Uterus (tissue), 4 donors: ENCODE measurements around the gene PRKN. TPM values are rescaled to one million over a fixed set of nuclear protein-coding genes. Genes with fewer than 3 reads are reported as not detected.

ENCODE experiments used
- DNase-seq, 2 donors: peaks; one replicate each; pipeline ENCODE4 v3.0.0-alpha.2; 2019 to 2020
- H3K27ac ChIP-seq, 2 donors: fragments of 200-600 bp; sonication (generic); 1 replicate in 1 of 2; 2 replicates in 1 of 2; pipeline ENCODE4 v1.5.1; 2016 to 2018
- H3K27me3 ChIP-seq, 2 donors: fragments of 200-600 bp; sonication (generic); one replicate each; pipeline ENCODE4 v1.5.1; 2018 to 2019; ENCODE audit warnings: control low read depth in 1 of 2
- H3K36me3 ChIP-seq, 2 donors: fragments of 200-600 bp; sonication (generic); one replicate each; pipeline ENCODE4 v1.5.1; 2019; ENCODE audit warnings: control low read depth in 1 of 2
- H3K4me1 ChIP-seq, 2 donors: fragments of 200-600 bp; sonication (generic); one replicate each; pipeline ENCODE4 v1.5.1; 2018 to 2019; ENCODE audit warnings: control low read depth in 1 of 2
- H3K4me3 ChIP-seq, 2 donors: fragments of 200-600 bp; sonication (generic); 1 replicate in 1 of 2; 2 replicates in 1 of 2; pipeline ENCODE4 v1.5.1; 2018 to 2019; ENCODE audit warnings: mild to moderate bottlenecking in 1 of 2
- H3K9me3 ChIP-seq, 2 donors: fragments of 200-600 bp; sonication (generic); one replicate each; pipeline ENCODE4 v1.5.1; 2019; ENCODE audit warnings: control low read depth in 1 of 2
- CTCF ChIP-seq, 4 experiments: fragments of 200-600 bp in 2 of 4; fragments of 450-650 bp in 2 of 4; sonication (generic) in 2 of 4; IDR thresholded peaks; one replicate each; pipeline ENCODE4 v1.5.1; 2016 to 2019; ENCODE audit warnings: antibody characterized with exemption in 4 of 4, mild to moderate bottlenecking in 2 of 4, moderate library complexity in 1 of 4
- POLR2A ChIP-seq, 2 donors: fragments of 450-650 bp; IDR thresholded peaks; one replicate each; pipeline ENCODE4 v1.6.1; 2016; ENCODE audit warnings: antibody characterized with exemption in 2 of 2, mild to moderate bottlenecking in 1 of 2, moderate library complexity in 1 of 2
- intact Hi-C: fragments of 100-400 bp; cut with DNase I; formaldehyde crosslinking; loops from one replicate; pipeline ENCODE4 v1.15.1; 2023; ENCODE audit warnings: low total_unique reads
- total RNA-seq, 4 donors: library from RNA; depleted of rRNA in 3 of 4; stranded (reverse); fragments of >200 nt in 3 of 4; gene quantifications; one replicate each; pipeline versions ENCODE4 v1.1.0 to v1.2.4, GENCODE V29; 2014 to 2023
- donor health status: DM: yes; HTN: yes; CAD: no.

Gene PRKN
- total RNA-seq, 4 donors from 2014 or later: 10.2 to 21.3 (median 13.1) TPM

GRCh38 chr6:161584621-161585340, 1142.8 kb downstream of the PRKN start:
- DNase-seq: no peak
- H3K27me3 ChIP-seq: no peaks in the 10 kb centered on the region
- no peak overlapping the region for H3K27ac ChIP-seq
- no peaks in the 10 kb centered on the region for H3K36me3 ChIP-seq
- intact Hi-C loops: no loop called here
- H3K4me3 ChIP-seq: no peak overlapping the region
- H3K4me1 ChIP-seq: no peaks in the 10 kb centered on the region
- TF ChIP-seq CTCF (IDR thresholded peaks at IDR 0.05) (no peak), POLR2A (IDR thresholded peaks at IDR 0.05) (no peak)
- H3K9me3 ChIP-seq: no peaks in the 10 kb centered on the region

GRCh38 chr6:161584051-161584450, 1143.5 kb downstream of the PRKN start:
- Histone ChIP-seq H3K4me1 (no peaks in the 10 kb centered on the region), H3K9me3 (no peaks in the 10 kb centered on the region), H3K4me3 (no peak overlapping the region), H3K27me3 (no peaks in the 10 kb centered on the region), H3K27ac (no peak overlapping the region), H3K36me3 (no peaks in the 10 kb centered on the region)
- DNase-seq: no peak
- intact Hi-C loops: no loop called here
- TF ChIP-seq POLR2A (IDR thresholded peaks at IDR 0.05) (no peak), CTCF (IDR thresholded peaks at IDR 0.05) (no peak)

- intact Hi-C loops: no loop called here
- no peak for DNase-seq
- no peaks in the 10 kb centered on the region for H3K36me3 ChIP-seq
- H3K4me1 ChIP-seq: no peaks in the 10 kb centered on the region
- no peaks in the 10 kb centered on the region for H3K27me3 ChIP-seq
- H3K4me3 ChIP-seq: no peak overlapping the region
- TF ChIP-seq POLR2A (IDR thresholded peaks at IDR 0.05) (no peak), CTCF (IDR thresholded peaks at IDR 0.05) (no peak)
- no peak overlapping the region for H3K27ac ChIP-seq
- H3K9me3 ChIP-seq: no peaks in the 10 kb centered on the region
Measured at GRCh38 chr6:161583584-161583983, 1144.0 kb downstream of the PRKN start.

- Histone ChIP-seq H3K4me1 (no peaks in the 10 kb centered on the region), H3K27me3 (no peaks in the 10 kb centered on the region), H3K9me3 (no peaks in the 10 kb centered on the region), H3K27ac (no peak overlapping the region), H3K4me3 (no peak overlapping the region), H3K36me3 (no peaks in the 10 kb centered on the region)
- DNase-seq: no peak
- intact Hi-C loops: no loop called here
- TF ChIP-seq POLR2A (IDR thresholded peaks at IDR 0.05) (no peak), CTCF (IDR thresholded peaks at IDR 0.05) (no peak)
Measured at GRCh38 chr6:161578478-161578877, 1149.1 kb downstream of the PRKN start.

- Histone ChIP-seq H3K27me3 (no peaks in the 10 kb centered on the region), H3K9me3 (no peaks in the 10 kb centered on the region), H3K4me3 (no peak overlapping the region), H3K4me1 (no peaks in the 10 kb centered on the region), H3K36me3 (no peaks in the 10 kb centered on the region), H3K27ac (no peak overlapping the region)
- no peak for DNase-seq
- intact Hi-C loops: no loop called here
- TF ChIP-seq POLR2A (IDR thresholded peaks at IDR 0.05) (no peak), CTCF (IDR thresholded peaks at IDR 0.05) (no peak)
Measured at GRCh38 chr6:161575523-161576254, 1151.9 kb downstream of the PRKN start.
